Naive B cell (primary cell): ENCODE results near the gene TOM1. TPM values are rescaled to one million over a fixed set of nuclear protein-coding genes. Genes with fewer than 3 reads are reported as not detected.

Source experiments
- ATAC-seq, 2 donors: fragments of 150-1000 bp; cut with Tn5 transposase; 2 replicates each; pipeline ENCODE4 v1.10.0; 2021; ENCODE audit warnings: low read depth in 2 of 2, mild to moderate bottlenecking in 2 of 2, moderate library complexity in 2 of 2
- DNase-seq: peaks from one replicate; pipeline ENCODE4 v3.0.0; 2022
- H3K27ac Mint-ChIP-seq, 6 donors: one replicate each; pipeline ENCODE4 v1.8.0; 2020 to 2022; ENCODE audit warnings: mild to moderate bottlenecking in 6 of 6, mixed read lengths in 6 of 6, moderate library complexity in 5 of 6, inconsistent platforms in 2 of 6
- H3K27me3 Mint-ChIP-seq, 3 donors: one replicate each; pipeline ENCODE4 v1.8.0; 2021 to 2022; ENCODE audit warnings: mixed read lengths in 3 of 3, mild to moderate bottlenecking in 1 of 3
- H3K36me3 Mint-ChIP-seq, 2 donors: one replicate each; pipeline ENCODE4 v1.8.0; 2020 to 2022; ENCODE audit warnings: mixed read lengths in 2 of 2, inconsistent platforms in 1 of 2, mild to moderate bottlenecking in 1 of 2
- H3K4me1 Mint-ChIP-seq, 3 donors: one replicate each; pipeline ENCODE4 v1.8.0; 2020 to 2022; ENCODE audit warnings: mixed read lengths in 3 of 3, inconsistent platforms in 1 of 3, mild to moderate bottlenecking in 1 of 3, moderate library complexity in 1 of 3
- H3K4me3 Mint-ChIP-seq, 8 donors: one replicate each; pipeline ENCODE4 v1.8.0; 2020 to 2022; ENCODE audit warnings: mild to moderate bottlenecking in 8 of 8, mixed read lengths in 8 of 8, moderate library complexity in 8 of 8, inconsistent platforms in 2 of 8
- H3K9me3 Mint-ChIP-seq, 7 donors: one replicate each; pipeline ENCODE4 v1.8.0; 2020 to 2022; ENCODE audit warnings: mixed read lengths in 7 of 7, mild to moderate bottlenecking in 5 of 7, inconsistent platforms in 2 of 7, moderate library complexity in 1 of 7
- polyA plus RNA-seq, 6 donors: library from polyadenylated mRNA; unstranded; fragments of 300-500 nt; fragmentation: Illumina TruSeq; gene quantifications; one replicate each; pipeline ENCODE4 v1.2.3, GENCODE V29; 2021; ENCODE audit warnings: low read depth in 6 of 6

Gene TOM1
- polyA plus RNA-seq = 10 to 100 TPM; 15.4 to 24.9 (median 18.8) TPM

DNA sequence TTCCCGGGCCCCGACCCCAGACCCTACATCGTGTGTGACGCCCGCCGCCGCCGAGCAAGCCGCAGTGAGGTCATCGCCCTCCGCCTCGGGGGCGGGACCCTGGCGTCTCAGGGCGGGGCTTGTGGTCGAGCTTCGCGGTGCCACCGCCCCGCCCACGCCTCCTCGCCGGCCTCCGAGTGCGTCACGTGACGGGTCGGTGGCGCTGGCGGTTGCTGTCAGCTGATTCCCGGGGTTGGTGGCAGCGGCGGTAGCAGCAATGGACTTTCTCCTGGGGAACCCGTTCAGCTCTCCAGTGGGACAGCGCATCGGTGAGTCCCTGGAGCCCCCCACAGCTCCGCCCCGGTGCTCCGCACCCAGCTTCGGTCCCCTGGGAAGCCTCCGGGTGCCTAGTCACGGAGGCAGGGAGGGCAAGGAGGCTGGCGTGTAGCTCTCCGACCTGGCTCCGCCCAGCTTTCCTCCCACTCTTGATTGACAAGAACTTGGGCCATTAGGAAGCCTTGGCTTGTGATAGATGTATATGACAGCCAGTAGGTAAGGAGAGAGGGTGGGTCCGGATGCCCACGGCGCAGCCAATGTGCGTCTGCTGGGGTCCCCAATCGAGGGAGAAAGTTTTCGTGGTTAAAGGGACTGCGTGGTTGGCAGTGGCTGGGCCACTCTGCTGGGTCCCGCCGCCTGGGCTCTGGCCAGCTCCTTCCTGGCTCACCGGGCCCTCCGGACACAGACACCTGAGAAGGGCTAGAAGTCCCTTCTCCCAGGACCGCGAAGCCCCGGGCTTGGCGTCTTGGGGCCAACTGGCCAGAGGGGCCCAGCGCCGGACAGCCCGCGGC is at the start of gene TOM1:
Gene TOM1 (plus strand): TSS at position 222 of the 827 bp plus-strand sequence. CDS start 35 bp downstream, at position 257.
- no peaks in the 10 kb centered on the region for H3K27me3 Mint-ChIP-seq
- peaks cover 0 to 2% of the 10 kb centered on the region in 2 donors for H3K36me3 Mint-ChIP-seq
- H3K27ac Mint-ChIP-seq = peak within 1 kb of the TSS; percentile 96 to 100 (median 99)
- no peaks in the 10 kb centered on the region for H3K9me3 Mint-ChIP-seq
- ATAC-seq (peak; percentile 86 to 90), DNase-seq (peak; percentile 98)
- peaks cover 12 to 36% (median 21%) of the 10 kb centered on the region in 3 donors for H3K4me1 Mint-ChIP-seq
- peak within 1 kb of the TSS; percentile 93 to 99 (median 96) for H3K4me3 Mint-ChIP-seq

- Mint-ChIP-seq H3K27ac (no peak overlapping the region), H3K27me3 (peaks cover 13 to 22% (median 19%) of the 10 kb centered on the region in 3 donors), H3K9me3 (no peaks in the 10 kb centered on the region), H3K4me3 (no peak overlapping the region), H3K36me3 (no peaks in the 10 kb centered on the region), H3K4me1 (no peaks in the 10 kb centered on the region)
- no peak for ATAC-seq
- DNase-seq = no peak
These were observed 49.5 kb upstream of the TOM1 start for GRCh38 chr22:35250156-35250555.

DNA sequence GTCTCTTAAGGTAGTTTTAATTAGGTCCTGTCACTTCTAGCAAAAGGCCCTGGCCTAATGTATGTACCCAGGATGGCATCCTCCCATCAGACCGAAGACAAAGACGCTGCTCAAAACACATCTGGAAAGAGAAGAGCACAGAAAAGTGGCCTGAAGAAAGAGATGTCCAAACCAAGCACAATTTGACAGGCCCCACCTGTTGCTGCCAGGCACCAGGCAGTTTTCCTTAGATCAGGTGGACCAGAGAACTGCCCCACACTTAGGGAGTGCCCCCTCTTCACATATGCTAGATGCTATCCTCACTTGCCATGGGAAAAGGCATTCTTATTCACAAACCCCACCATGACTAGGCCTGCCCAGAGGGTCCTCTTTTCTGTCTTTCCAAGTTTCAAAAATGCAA is 45.7 kb upstream of the TOM1 start:
- Mint-ChIP-seq H3K27ac (no peak overlapping the region), H3K9me3 (no peaks in the 10 kb centered on the region), H3K27me3 (peaks cover 0 to 4% (median 0%) of the 10 kb centered on the region in 3 donors), H3K36me3 (no peaks in the 10 kb centered on the region), H3K4me3 (peak overlapping the region in 1 of 8 donors; percentile 14), H3K4me1 (peaks cover 15 to 18% (median 16%) of the 10 kb centered on the region in 3 donors)
- ATAC-seq (no peak), DNase-seq (no peak)

- ATAC-seq = peak; percentile 1 to 2
- peaks cover 16 to 27% (median 20%) of the 10 kb centered on the region in 3 donors for H3K4me1 Mint-ChIP-seq
These were observed 42.7 kb upstream of the TOM1 start for GRCh38 chr22:35257002-35257320.

GRCh38 chr22:35257321-35258190 is 42.1 kb upstream of the TOM1 start, which contains the start of gene HMGXB4:
HMGXB4 (plus strand) TSS chr22:35257493; CDS start chr22:35262391, 4,898 bp downstream.
- H3K27me3 Mint-ChIP-seq = no peaks in the 10 kb centered on the region
- peak within 1 kb of the TSS; percentile 91 to 98 (median 96) for H3K27ac Mint-ChIP-seq
- no peaks in the 10 kb centered on the region for H3K9me3 Mint-ChIP-seq
- peak within 1 kb of the TSS; percentile 89 to 97 (median 92) for H3K4me3 Mint-ChIP-seq
- peak; percentile 86 for DNase-seq
- H3K36me3 Mint-ChIP-seq = no peaks in the 10 kb centered on the region
- peaks cover 16 to 27% (median 20%) of the 10 kb centered on the region in 3 donors for H3K4me1 Mint-ChIP-seq
- peak; percentile 87 for ATAC-seq

More at GRCh38 chr22:35257002-35257320, 42.7 kb upstream of the TOM1 start:
- H3K9me3 Mint-ChIP-seq = no peaks in the 10 kb centered on the region
- H3K27me3 Mint-ChIP-seq = no peaks in the 10 kb centered on the region
- no peaks in the 10 kb centered on the region for H3K36me3 Mint-ChIP-seq
- H3K4me3 Mint-ChIP-seq = peak overlapping the region; percentile 89 to 97 (median 92)
- DNase-seq = no peak
- H3K27ac Mint-ChIP-seq = peak overlapping the region; percentile 91 to 98 (median 96)

DNA sequence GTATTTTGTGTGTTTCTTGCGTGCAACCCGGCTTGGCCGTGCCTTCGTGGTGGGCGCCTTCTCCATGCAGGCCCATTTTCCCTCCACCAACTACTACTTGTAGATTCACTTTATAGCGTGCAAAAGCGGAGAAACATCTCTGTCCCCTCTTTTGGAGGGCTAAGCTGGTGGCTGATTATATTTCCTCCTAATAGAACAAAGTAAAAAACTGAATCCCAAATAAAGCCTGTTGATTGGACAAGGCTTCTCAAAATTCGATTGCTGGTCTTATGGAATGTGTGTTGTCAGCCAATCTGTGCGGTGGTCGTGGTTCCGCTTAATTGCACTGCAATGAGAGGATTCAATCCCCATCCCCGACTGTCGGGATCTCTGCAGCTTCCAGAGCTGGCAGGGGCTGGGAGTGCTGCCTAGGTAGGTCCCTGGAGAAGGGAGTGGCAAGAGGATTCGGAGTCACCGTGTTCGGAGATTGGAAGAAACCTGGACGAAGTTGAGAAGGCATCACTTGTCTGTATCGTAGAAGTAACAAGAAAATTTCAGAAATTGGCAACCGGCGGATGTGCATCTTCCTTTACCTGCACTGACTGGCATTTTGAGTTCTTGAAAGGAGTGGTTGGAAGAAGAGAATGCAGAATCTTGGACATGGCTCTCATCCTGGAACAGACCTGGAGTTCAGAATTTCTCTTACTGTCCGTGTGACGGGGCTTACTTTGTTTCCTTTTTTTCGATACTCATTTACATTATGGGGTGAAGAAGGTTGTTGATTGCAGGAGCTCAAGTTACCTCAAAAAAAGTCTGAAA is 41.3 kb upstream of the TOM1 start:
- H3K9me3 Mint-ChIP-seq = no peaks in the 10 kb centered on the region
- peak overlapping the region; percentile 85 to 96 (median 94) for H3K27ac Mint-ChIP-seq
- peaks cover 16 to 27% (median 20%) of the 10 kb centered on the region in 3 donors for H3K4me1 Mint-ChIP-seq
- peaks cover under 1% of the 10 kb centered on the region in 2 donors for H3K36me3 Mint-ChIP-seq
- peak overlapping the region; percentile 89 to 96 (median 91) for H3K4me3 Mint-ChIP-seq
- ATAC-seq (no peak), DNase-seq (no peak)
- H3K27me3 Mint-ChIP-seq = no peaks in the 10 kb centered on the region

DNA sequence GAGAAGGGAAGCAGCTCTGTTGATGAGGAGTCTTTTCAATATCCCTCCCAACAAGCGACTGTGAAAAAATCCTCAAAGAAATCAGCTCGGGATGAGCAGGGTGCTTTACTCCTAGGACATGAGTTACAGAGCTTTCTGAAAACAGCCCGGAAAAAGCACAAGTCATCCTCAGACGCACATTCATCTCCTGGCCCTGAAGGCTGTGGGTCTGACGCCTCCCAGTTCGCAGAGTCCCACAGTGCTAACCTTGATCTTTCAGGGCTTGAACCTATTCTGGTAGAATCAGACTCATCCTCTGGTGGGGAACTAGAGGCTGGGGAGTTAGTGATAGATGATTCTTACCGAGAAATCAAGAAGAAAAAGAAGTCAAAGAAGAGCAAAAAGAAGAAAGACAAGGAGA is 34.7 kb upstream of the TOM1 start:
- H3K27ac Mint-ChIP-seq = peak overlapping the region in 2 of 6 donors; percentile 4 to 12
- no peak overlapping the region for H3K4me3 Mint-ChIP-seq

DNA sequence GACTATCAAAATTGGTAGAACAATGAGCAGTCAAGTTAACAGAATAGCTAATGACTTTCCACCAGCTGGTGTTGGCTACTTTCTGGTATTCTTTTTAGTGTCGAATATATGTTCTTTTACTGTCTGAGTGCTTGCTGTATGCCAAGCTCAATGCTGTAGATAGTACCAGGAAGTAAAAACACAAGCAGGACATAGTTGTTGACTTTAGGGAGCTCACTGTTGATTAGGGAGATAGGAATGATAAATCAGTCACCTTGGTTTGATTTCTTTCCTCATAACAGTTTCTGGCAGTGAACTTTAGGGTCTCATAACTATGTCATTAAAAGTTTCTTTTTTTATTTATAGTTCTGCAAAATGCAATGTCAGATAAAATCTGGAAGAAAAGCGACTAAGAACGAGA is 33.4 kb upstream of the TOM1 start:
- Mint-ChIP-seq H3K4me3 (no peak overlapping the region), H3K27me3 (no peaks in the 10 kb centered on the region), H3K27ac (no peak overlapping the region), H3K36me3 (peaks cover 32 to 49% of the 10 kb centered on the region in 2 donors), H3K9me3 (no peaks in the 10 kb centered on the region), H3K4me1 (peaks cover 5 to 10% (median 9%) of the 10 kb centered on the region in 3 donors)
- DNase-seq = no peak
- no peak for ATAC-seq

More for the DNA sequence above, 34.7 kb upstream of the TOM1 start:
- H3K4me1 Mint-ChIP-seq = peaks cover 5 to 10% (median 9%) of the 10 kb centered on the region in 3 donors
- no peaks in the 10 kb centered on the region for H3K9me3 Mint-ChIP-seq
- no peak for ATAC-seq
- H3K27me3 Mint-ChIP-seq = no peaks in the 10 kb centered on the region
- no peak for DNase-seq
- peaks cover 32 to 49% of the 10 kb centered on the region in 2 donors for H3K36me3 Mint-ChIP-seq

- Mint-ChIP-seq H3K27me3 (no peaks in the 10 kb centered on the region), H3K27ac (peak overlapping the region in 1 of 6 donors; percentile 75), H3K4me3 (no peak overlapping the region), H3K9me3 (no peaks in the 10 kb centered on the region), H3K4me1 (peaks cover 5 to 15% (median 9%) of the 10 kb centered on the region in 3 donors), H3K36me3 (peaks cover 20 to 47% of the 10 kb centered on the region in 2 donors)
- no peak for ATAC-seq
- no peak for DNase-seq
These were observed 30.1 kb upstream of the TOM1 start for GRCh38 chr22:35269630-35270029.

GRCh38 chr22:35274154-35274871 is 25.4 kb upstream of the TOM1 start:
- Mint-ChIP-seq H3K27me3 (no peaks in the 10 kb centered on the region), H3K4me1 (peaks cover 0 to 11% (median 6%) of the 10 kb centered on the region in 3 donors), H3K9me3 (no peaks in the 10 kb centered on the region), H3K27ac (peak overlapping the region in 1 of 6 donors; percentile 39), H3K36me3 (peaks cover 1 to 22% of the 10 kb centered on the region in 2 donors), H3K4me3 (peak overlapping the region in 1 of 8 donors; percentile 34)
- DNase-seq = no peak
- no peak for ATAC-seq

GRCh38 chr22:35275580-35275979 is 24.1 kb upstream of the TOM1 start:
- Mint-ChIP-seq H3K4me3 (no peak overlapping the region), H3K27ac (no peak overlapping the region), H3K27me3 (no peaks in the 10 kb centered on the region)

DNA sequence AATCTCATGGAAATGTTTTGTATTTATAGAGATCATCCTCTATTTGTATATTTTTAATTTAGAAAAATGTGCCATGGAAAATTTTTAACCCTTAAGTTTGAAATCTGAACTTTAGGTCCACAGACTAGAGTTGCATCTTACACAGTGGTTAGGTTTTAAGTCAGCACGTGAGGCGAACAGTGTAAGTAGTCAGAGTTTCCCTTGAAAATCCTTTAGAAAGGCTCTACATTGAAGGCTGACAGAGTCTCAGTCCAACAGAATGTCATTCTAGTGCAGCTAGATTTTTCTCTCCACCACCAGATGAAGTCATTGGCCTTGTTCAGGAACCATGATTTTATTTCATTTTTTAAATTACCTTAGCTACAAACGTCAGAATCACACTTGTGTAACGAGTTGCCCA is 23.7 kb upstream of the TOM1 start:
- Mint-ChIP-seq H3K27ac (no peak overlapping the region), H3K4me3 (no peak overlapping the region), H3K9me3 (no peaks in the 10 kb centered on the region), H3K27me3 (no peaks in the 10 kb centered on the region), H3K4me1 (peaks cover 0 to 18% (median 15%) of the 10 kb centered on the region in 3 donors), H3K36me3 (peaks cover 11 to 23% of the 10 kb centered on the region in 2 donors)
- ATAC-seq (no peak), DNase-seq (no peak)

More at GRCh38 chr22:35275580-35275979, 24.1 kb upstream of the TOM1 start:
- DNase-seq (no peak), ATAC-seq (no peak)
- H3K9me3 Mint-ChIP-seq = no peaks in the 10 kb centered on the region
- H3K4me1 Mint-ChIP-seq = peaks cover 0 to 16% (median 13%) of the 10 kb centered on the region in 3 donors
- H3K36me3 Mint-ChIP-seq = peaks cover 10 to 19% of the 10 kb centered on the region in 2 donors
